Skeletal muscle cell (primary cell): ENCODE results near the gene LRRC4B.

Experiments used
- DNase-seq: peaks from one replicate; pipeline ENCODE4 v3.0.0-alpha.2; 2010; ENCODE audit warnings: low read depth
- H3K4me3 ChIP-seq: 2 replicates; pipeline ENCODE4 v1.5.1; 2011; ENCODE audit warnings: low read depth, mild to moderate bottlenecking, control low read depth, low read length, moderate library complexity

The LRRC4B gene

GRCh38 chr19:50555450-50556281, 12.6 kb downstream of the LRRC4B start:
- no peak for DNase-seq
- H3K4me3 ChIP-seq: peak overlapping the region; percentile 50

GRCh38 chr19:50555033-50555432, 13.2 kb downstream of the LRRC4B start:
- DNase-seq: no peak
- H3K4me3 ChIP-seq: no peak overlapping the region

GRCh38 chr19:50554212-50554611, 14.0 kb downstream of the LRRC4B start:
- no peak for DNase-seq
- H3K4me3 ChIP-seq: no peak overlapping the region

- DNase-seq: no peak
- no peak overlapping the region for H3K4me3 ChIP-seq
Observed at GRCh38 chr19:50553134-50553703, 15.0 kb downstream of the LRRC4B start.

GRCh38 chr19:50552540-50552939, 15.7 kb downstream of the LRRC4B start:
- no peak for DNase-seq
- no peak overlapping the region for H3K4me3 ChIP-seq

- no peak overlapping the region for H3K4me3 ChIP-seq
- no peak for DNase-seq
Observed at GRCh38 chr19:50551715-50552187, 16.5 kb downstream of the LRRC4B start.

GRCh38 chr19:50551034-50551714, 17.1 kb downstream of the LRRC4B start:
- DNase-seq: no peak
- no peak overlapping the region for H3K4me3 ChIP-seq

GRCh38 chr19:50550594-50550966, 17.7 kb downstream of the LRRC4B start:
- H3K4me3 ChIP-seq: no peak overlapping the region
- DNase-seq: no peak

GRCh38 chr19:50549927-50550593, 18.2 kb downstream of the LRRC4B start:
- DNase-seq: no peak
- no peak overlapping the region for H3K4me3 ChIP-seq

- no peak overlapping the region for H3K4me3 ChIP-seq
- no peak for DNase-seq
Observed at GRCh38 chr19:50549059-50549926, 18.9 kb downstream of the LRRC4B start.

- no peak for DNase-seq
- H3K4me3 ChIP-seq: no peak overlapping the region
Observed at GRCh38 chr19:50548191-50549058, 19.8 kb downstream of the LRRC4B start.

GRCh38 chr19:50547385-50548190, 20.6 kb downstream of the LRRC4B start:
- no peak for DNase-seq

GRCh38 chr19:50546527-50547221, 21.6 kb downstream of the LRRC4B start:
- DNase-seq: no peak
- no peak overlapping the region for H3K4me3 ChIP-seq

More at GRCh38 chr19:50547385-50548190, 20.6 kb downstream of the LRRC4B start:
- no peak overlapping the region for H3K4me3 ChIP-seq

GRCh38 chr19:50542943-50543342, 25.3 kb downstream of the LRRC4B start:
- DNase-seq: no peak
- no peak overlapping the region for H3K4me3 ChIP-seq

GRCh38 chr19:50537769-50538230, 30.4 kb downstream of the LRRC4B start:
- DNase-seq: peak; percentile 4
- no peak overlapping the region for H3K4me3 ChIP-seq

- no peak for DNase-seq
- no peak overlapping the region for H3K4me3 ChIP-seq
Observed at GRCh38 chr19:50537306-50537685, 30.9 kb downstream of the LRRC4B start.
